HG03575 (cell line): ENCODE results near the gene WIZ.

Experiments
- ATAC-seq: cut with Tn5 transposase; IDR thresholded peaks from one replicate; pipeline ENCODE4 v1.9.1; 2021; ENCODE audit not compliant: unreplicated experiment, insufficient number of reproducible peaks, low FRiP score; ENCODE audit errors: extremely low read depth

Gene WIZ

GRCh38 chr19:15468675-15469512 lies 19.1 kb upstream of the WIZ start:
- no peak for ATAC-seq

GRCh38 chr19:15467734-15468214 lies 18.0 kb upstream of the WIZ start:
- no peak for ATAC-seq

- ATAC-seq: no peak
These were observed 17.3 kb upstream of the WIZ start for GRCh38 chr19:15466851-15467733.

- ATAC-seq: no peak
These were observed 14.9 kb upstream of the WIZ start, which contains the start of gene RASAL3 for GRCh38 chr19:15464394-15465385. RASAL3 (minus strand) TSS chr19:15464544; CDS start chr19:15464358, 186 bp downstream.

GRCh38 chr19:15463861-15464371 lies 14.2 kb upstream of the WIZ start:
- no peak for ATAC-seq

- no peak for ATAC-seq
These were observed 11.9 kb upstream of the WIZ start for GRCh38 chr19:15461694-15462093.

- ATAC-seq: no peak
These were observed 8.1 kb upstream of the WIZ start for GRCh38 chr19:15457701-15458484.

- no peak for ATAC-seq
These were observed 7.3 kb upstream of the WIZ start for GRCh38 chr19:15456871-15457700.

- ATAC-seq: no peak
These were observed 6.7 kb upstream of the WIZ start for GRCh38 chr19:15456441-15456840.

- no peak for ATAC-seq
These were observed 6.2 kb upstream of the WIZ start for GRCh38 chr19:15455996-15456395.

GRCh38 chr19:15453906-15454860 lies 4.4 kb upstream of the WIZ start:
- ATAC-seq: no peak

- ATAC-seq: no peak
These were observed 3.4 kb upstream of the WIZ start for GRCh38 chr19:15453091-15453578.

- ATAC-seq: no peak
These were observed 2.6 kb upstream of the WIZ start for GRCh38 chr19:15452111-15453047.

GRCh38 chr19:15450528-15450890 lies 753 bp upstream of the WIZ start:
- no peak for ATAC-seq
